H1 (cell line): ENCODE measurements around the gene ITGB2. TPM values are rescaled to one million over a fixed set of nuclear protein-coding genes. Genes with fewer than 3 reads are reported as not detected.

Source experiments
- CTCF ChIA-PET: fragments of 300-600 bp; sonication (Branson Sonifier 250); formaldehyde crosslinking; loops from one replicate; lab custom pipeline; 2021; ENCODE audit not compliant: partially characterized antibody; lab: Charles Lee
- POLR2A ChIA-PET: fragments of 300-600 bp; sonication (Branson Sonifier 250); formaldehyde crosslinking; loops from one replicate; lab custom pipeline; 2021; ENCODE audit warnings: inconsistent platforms; ENCODE audit not compliant: partially characterized antibody; lab: Charles Lee
- DNase-seq, 2 experiments: peaks; one replicate each; pipeline versions ENCODE4 v3.0.0 to v3.0.0-alpha.2; 2010 to 2022; ENCODE audit warnings: low spot score in 2 of 2, low read depth in 1 of 2, mixed read lengths in 1 of 2
- FAIRE-seq: peaks from 2 replicates; lab custom pipeline; 2011; peaks lifted over from hg19 to GRCh38; lab: Jason Lieb, UNC
- H2AFZ ChIP-seq: 2 replicates; pipeline ENCODE4 v1.8.1; 2012; ENCODE audit warnings: low read length, inconsistent platforms
- H2AK5ac ChIP-seq: 2 replicates; pipeline ENCODE4 v1.6.1; 2013; ENCODE audit warnings: low read depth, low read length
- H2BK120ac ChIP-seq: replicated peaks from 2 replicates; pipeline ENCODE3; 2013; ENCODE audit warnings: low read depth, low read length, inconsistent platforms
- H2BK12ac ChIP-seq: 2 replicates; pipeline ENCODE4 v1.6.1; 2013; ENCODE audit warnings: low read depth, low read length
- H2BK15ac ChIP-seq: 2 replicates; pipeline ENCODE4 v1.6.1; 2013; ENCODE audit warnings: low read length
- H2BK20ac ChIP-seq: 2 replicates; pipeline ENCODE4 v1.6.1; 2013; ENCODE audit warnings: low read length
- H2BK5ac ChIP-seq: 2 replicates; pipeline ENCODE4 v1.6.1; 2013; ENCODE audit warnings: low read depth, low read length
- H3K14ac ChIP-seq: 2 replicates; pipeline ENCODE4 v1.6.1; 2013; ENCODE audit warnings: inconsistent platforms; ENCODE audit not compliant: insufficient read length
- H3K18ac ChIP-seq: 2 replicates; pipeline ENCODE4 v1.6.1; 2013; ENCODE audit warnings: low read length; ENCODE audit errors: extremely low read depth
- H3K23ac ChIP-seq: 2 replicates; pipeline ENCODE4 v1.6.1; 2013; ENCODE audit warnings: inconsistent platforms; ENCODE audit not compliant: insufficient read length
- H3K23me2 ChIP-seq: 2 replicates; pipeline ENCODE4 v1.6.1; 2013; ENCODE audit warnings: low read depth, low read length
- H3K27ac ChIP-seq: 2 replicates; pipeline ENCODE4 v1.6.1; 2011; ENCODE audit warnings: low read depth, low read length, inconsistent platforms
- H3K27me3 ChIP-seq, 4 experiments: replicated peaks in 1 of 4; 1 replicate in 1 of 4; 2 replicates in 3 of 4; pipeline versions ENCODE4 v1.6.1 to v1.8.1; 2011 to 2013; ENCODE audit warnings: low read length in 3 of 4, mild to moderate bottlenecking in 3 of 4, inconsistent platforms in 2 of 4, mixed read lengths in 2 of 4, moderate library complexity in 1 of 4; ENCODE audit not compliant: control insufficient read depth in 3 of 4, insufficient read depth in 3 of 4; ENCODE audit errors: extremely low read depth in 1 of 4
- H3K36me3 ChIP-seq, 4 experiments: 2 replicates each; pipeline versions ENCODE4 v1.6.1 to v1.8.1; 2011 to 2013; ENCODE audit warnings: mild to moderate bottlenecking in 4 of 4, low read length in 3 of 4, moderate library complexity in 2 of 4, control low read depth in 1 of 4, inconsistent platforms in 1 of 4; ENCODE audit not compliant: insufficient read depth in 4 of 4, control insufficient read depth in 2 of 4
- H3K4ac ChIP-seq: replicated peaks from 2 replicates; pipeline ENCODE3; 2013; ENCODE audit warnings: low read length, low read depth, mixed read lengths, inconsistent platforms; ENCODE audit not compliant: insufficient read length
- H3K4me1 ChIP-seq, 4 experiments: replicated peaks in 1 of 4; 1 replicate in 1 of 4; 2 replicates in 3 of 4; pipeline versions ENCODE4 v1.6.1 to v1.8.1; 2011 to 2013; ENCODE audit warnings: low read length in 3 of 4, inconsistent platforms in 2 of 4, mixed read lengths in 1 of 4; ENCODE audit not compliant: insufficient read depth in 4 of 4, control insufficient read depth in 3 of 4
- H3K4me2 ChIP-seq, 2 experiments: 2 replicates each; pipeline versions ENCODE4 v1.6.1 to v1.8.1; 2011 to 2013; ENCODE audit warnings: low read depth in 2 of 2, low read length in 2 of 2, control low read depth in 1 of 2, inconsistent platforms in 1 of 2, mild to moderate bottlenecking in 1 of 2; ENCODE audit not compliant: insufficient read depth in 1 of 2
- H3K4me3 ChIP-seq, 4 experiments: fragments of 200-600, 300-600 bp in 1 of 4; sonication (generic), shearing (Covaris generic), sonication (Bioruptor Twin) in 1 of 4; 2 replicates each; pipeline versions ENCODE4 v1.5.1 to v1.8.1; 2011 to 2016; ENCODE audit warnings: low read length in 4 of 4, low read depth in 3 of 4, control low read depth in 2 of 4, inconsistent platforms in 2 of 4, mild to moderate bottlenecking in 2 of 4, mixed read lengths in 1 of 4, moderate library complexity in 1 of 4; ENCODE audit not compliant: insufficient read depth in 2 of 4; ENCODE audit errors: extremely low read depth in 1 of 4
- H3K56ac ChIP-seq: replicated peaks from 2 replicates; pipeline ENCODE3; 2013; ENCODE audit warnings: low read depth, mild to moderate bottlenecking, mixed read lengths, low read length, inconsistent platforms; ENCODE audit not compliant: insufficient read length
- H3K79me1 ChIP-seq: 2 replicates; pipeline ENCODE4 v1.6.1; 2013; ENCODE audit warnings: low read depth, low read length, control low read depth
- H3K79me2 ChIP-seq, 2 experiments: 2 replicates each; pipeline versions ENCODE4 v1.6.1 to v1.8.1; 2012 to 2013; ENCODE audit warnings: low read length in 2 of 2, mild to moderate bottlenecking in 2 of 2, inconsistent platforms in 1 of 2; ENCODE audit not compliant: insufficient read depth in 2 of 2, control insufficient read depth in 1 of 2
- H3K9ac ChIP-seq, 4 experiments: replicated peaks in 1 of 4; 1 replicate in 1 of 4; 2 replicates in 3 of 4; pipeline versions ENCODE4 v1.6.1 to v1.8.1; 2011 to 2013; ENCODE audit warnings: low read depth in 3 of 4, low read length in 3 of 4, control low read depth in 2 of 4, mild to moderate bottlenecking in 2 of 4, moderate library complexity in 2 of 4, inconsistent platforms in 1 of 4; ENCODE audit errors: extremely low read depth in 1 of 4
- H3K9me3 ChIP-seq, 2 experiments: 2 replicates each; pipeline versions ENCODE4 v1.6.1 to v1.8.1; 2012 to 2013; ENCODE audit warnings: mild to moderate bottlenecking in 2 of 2, moderate library complexity in 2 of 2, control low read depth in 1 of 2, inconsistent platforms in 1 of 2, low read depth in 1 of 2, low read length in 1 of 2, mixed read lengths in 1 of 2; ENCODE audit not compliant: insufficient read depth in 2 of 2
- H4K20me1 ChIP-seq, 2 experiments: replicated peaks in 1 of 2; 2 replicates each; pipeline versions ENCODE3 to v1.8.1; 2011 to 2013; ENCODE audit warnings: inconsistent platforms in 2 of 2, low read length in 2 of 2, mild to moderate bottlenecking in 1 of 2; ENCODE audit not compliant: insufficient read depth in 2 of 2, control insufficient read depth in 1 of 2
- H4K5ac ChIP-seq: 2 replicates; pipeline ENCODE4 v1.6.1; 2013; ENCODE audit warnings: low read length, low read depth, mixed read lengths, inconsistent platforms; ENCODE audit not compliant: insufficient read length
- H4K8ac ChIP-seq: 2 replicates; pipeline ENCODE4 v1.8.0; 2013; ENCODE audit warnings: mild to moderate bottlenecking, moderate library complexity, low read length, inconsistent platforms; ENCODE audit not compliant: insufficient read depth; ENCODE audit errors: extremely low read depth
- H4K91ac ChIP-seq: replicated peaks from 2 replicates; pipeline ENCODE3; 2013; ENCODE audit warnings: low read length, mixed read lengths, inconsistent platforms; ENCODE audit not compliant: insufficient read length
- CHD2 ChIP-seq: IDR thresholded peaks from 2 replicates; pipeline ENCODE4 v1.6.1; 2012; ENCODE audit warnings: low read length, improper control_type of control experiment
- CTCF ChIP-seq, 3 experiments: IDR thresholded peaks; 1 replicate in 2 of 3; 2 replicates in 1 of 3; pipeline versions ENCODE4 v1.5.1 to v1.6.1; 2011; ENCODE audit warnings: low read length in 3 of 3, mild to moderate bottlenecking in 3 of 3, inconsistent platforms in 2 of 3, low read depth in 1 of 3, moderate library complexity in 1 of 3; ENCODE audit not compliant: insufficient read depth in 1 of 3; ENCODE audit errors: control extremely low read depth in 1 of 3
- E2F6 ChIP-seq: IDR thresholded peaks from 2 replicates; pipeline ENCODE4 v1.6.1; 2012; ENCODE audit warnings: inconsistent platforms
- GABPA ChIP-seq: IDR thresholded peaks from 2 replicates; pipeline ENCODE4 v1.6.1; 2011; ENCODE audit warnings: mild to moderate bottlenecking, low read length, moderate library complexity, borderline replicate concordance; ENCODE audit not compliant: insufficient read depth
- KDM1A ChIP-seq: fragments of 200-600, 300-600 bp; sonication (generic); IDR thresholded peaks from 2 replicates; pipeline ENCODE4 v1.7.1; 2016; ENCODE audit warnings: mild to moderate bottlenecking, low read length, borderline replicate concordance
- RAD21 ChIP-seq, 2 experiments: IDR thresholded peaks in 1 of 2; conservative IDR thresholded peaks in 1 of 2; 2 replicates each; pipeline ENCODE4 v1.6.1; 2011; ENCODE audit warnings: low read depth in 2 of 2, low read length in 2 of 2, improper control_type of control experiment in 1 of 2, inconsistent platforms in 1 of 2, mild to moderate bottlenecking in 1 of 2, moderate library complexity in 1 of 2
- TAF1 ChIP-seq: IDR thresholded peaks from 2 replicates; pipeline ENCODE4 v1.6.1; 2011; ENCODE audit warnings: mild to moderate bottlenecking, low read depth, low read length
- TAF7 ChIP-seq: optimal IDR thresholded peaks from 2 replicates; pipeline ENCODE3; 2011; ENCODE audit warnings: low read depth, mild to moderate bottlenecking, inconsistent platforms, low read length, moderate library complexity, borderline replicate concordance
- ZNF274 ChIP-seq: IDR thresholded peaks from 2 replicates; pipeline ENCODE4 v1.7.0; 2012; ENCODE audit warnings: low read length, borderline replicate concordance; ENCODE audit errors: extremely low read depth
- whole genome bisulfite sequencing, 2 experiments: shearing (Covaris generic) in 1 of 2; methylation state at CpG; one replicate each; pipeline versions ENCODE4 v1.1.6 to v1.1.7; 2013 to 2015; ENCODE audit warnings: low lambda C conversion rate in 2 of 2, mixed read lengths in 2 of 2, inconsistent platforms in 1 of 2, low coverage in 1 of 2, missing lambda C conversion rate in 1 of 2; ENCODE audit not compliant: insufficient replicate concordance in 2 of 2, insufficient coverage in 1 of 2, insufficient read length in 1 of 2; ENCODE audit errors: extremely low coverage in 1 of 2, missing lambda C conversion rate in 1 of 2; 5-methylcytosine and 5-hydroxymethylcytosine counted together
- polyA plus RNA-seq, 7 experiments: library from polyadenylated mRNA; depleted of rRNA in 3 of 7; stranded (reverse) in 5 of 7; unstranded in 2 of 7; fragments of >200 nt in 5 of 7; fragments of 200-250 nt in 2 of 7; gene quantifications; 1 replicate in 5 of 7; 2 replicates in 1 of 7; 4 replicates in 1 of 7; pipeline versions ENCODE4 v1.2.1 to v1.2.3, GENCODE V29; 2011 to 2013; ENCODE audit warnings: missing spikeins in 2 of 7, mixed read lengths in 2 of 7
- total RNA-seq: library from RNA; stranded (reverse); fragmentation: NEBNext Ultra II Directional; extraction: Animal tissue kit (Norgen Biotek cat#: 25700); gene quantifications from 2 replicates; pipeline ENCODE4 v1.2.1, GENCODE V29; 2021

Gene ITGB2
- total and polyA plus RNA-seq, 2 of the 8 experiments (the other 6 are each of a cell fraction or from before 2014, with no cell fraction given) = 0.24 to 0.63 TPM

GRCh38 chr21:44925378-44925755, 4.7 kb upstream of the ITGB2 start:
- no peak overlapping the region for H3K4me3 ChIP-seq
- no peak overlapping the region for H3K9ac ChIP-seq
- no peak overlapping the region for H3K56ac ChIP-seq
- H2AFZ ChIP-seq = no peak overlapping the region
- no peak for DNase-seq
- H3K9me3 ChIP-seq = no peaks in the 10 kb centered on the region
- H4K8ac ChIP-seq = no peak overlapping the region
- no peak overlapping the region for H2BK120ac ChIP-seq
- no peak overlapping the region for H3K4ac ChIP-seq
- H2BK5ac ChIP-seq = no peak overlapping the region
- no peak for FAIRE-seq
- no peaks in the 10 kb centered on the region; the same call in 1 of the 2 replicates for H3K23me2 ChIP-seq
- no peak overlapping the region for H2BK15ac ChIP-seq
- no peak overlapping the region for H2AK5ac ChIP-seq
- no peak overlapping the region for H3K14ac ChIP-seq
- H2BK20ac ChIP-seq = no peak overlapping the region
- H3K4me2 ChIP-seq = no peak overlapping the region
- POLR2A ChIA-PET = interaction anchor here (1.4 kb wide), 1 partner anchor 10 kb away, joined by 4 read pairs; no protein-coding TSS in a partner anchor
- no peaks in the 10 kb centered on the region for H4K20me1 ChIP-seq
- no peaks in the 10 kb centered on the region for H3K79me2 ChIP-seq
- H2BK12ac ChIP-seq = no peak overlapping the region
- H4K5ac ChIP-seq = no peak overlapping the region
- H3K27ac ChIP-seq = no peak overlapping the region
- H3K36me3 ChIP-seq = no peaks in the 10 kb centered on the region
- H3K27me3 ChIP-seq = peaks cover 11 to 70% (median 53%) of the 10 kb centered on the region in 4 experiments
- no peaks in the 10 kb centered on the region for H3K79me1 ChIP-seq
- no peak overlapping the region for H3K23ac ChIP-seq
- TF ChIP-seq RAD21 (IDR thresholded peaks at IDR 0.05 in 1 of 2, conservative IDR thresholded peaks at IDR 0.05 in 1 of 2; ENCODE audit: low read depth in 2 of 2, low read length in 2 of 2) (no peak), TAF1 (no peak), ZNF274 (no peak), KDM1A (no peak), TAF7 (no peak), GABPA (no peak), CHD2 (no peak), CTCF (IDR thresholded peaks at IDR 0.05; ENCODE audit: control extremely low read depth in 1 of 3, insufficient read depth in 1 of 3, low read depth in 1 of 3, low read length in 3 of 3) (no peak), E2F6 (no peak)
- H4K91ac ChIP-seq = no peak overlapping the region
- CTCF ChIA-PET = interaction anchor here (0.6 kb wide), 1 partner anchor 33 kb away, joined by 3 read pairs; no protein-coding TSS in a partner anchor
- H3K4me1 ChIP-seq = peaks cover 0 to 26% (median 16%) of the 10 kb centered on the region in 4 experiments; a peak in 5 of 7 replicates
- 100% methylated on average over 1 of the region's 1 CpG; no CpG with 5 or more reads in 1 of the 2 experiments for WGBS, 2 experiments
- no peak overlapping the region for H3K18ac ChIP-seq
